CD4-positive, alpha-beta T cell treated with Interleukin-4 for 4 hours (primary cell): Measurements from ENCODE around the gene ABCC4.

Source experiments
- DNase-seq: peaks from one replicate; pipeline ENCODE4 v3.0.0-alpha.2; 2020

The ABCC4 gene

GRCh38 chr13:95258098-95258497 is 43.2 kb downstream of the ABCC4 start:
- DNase-seq: no peak

DNA sequence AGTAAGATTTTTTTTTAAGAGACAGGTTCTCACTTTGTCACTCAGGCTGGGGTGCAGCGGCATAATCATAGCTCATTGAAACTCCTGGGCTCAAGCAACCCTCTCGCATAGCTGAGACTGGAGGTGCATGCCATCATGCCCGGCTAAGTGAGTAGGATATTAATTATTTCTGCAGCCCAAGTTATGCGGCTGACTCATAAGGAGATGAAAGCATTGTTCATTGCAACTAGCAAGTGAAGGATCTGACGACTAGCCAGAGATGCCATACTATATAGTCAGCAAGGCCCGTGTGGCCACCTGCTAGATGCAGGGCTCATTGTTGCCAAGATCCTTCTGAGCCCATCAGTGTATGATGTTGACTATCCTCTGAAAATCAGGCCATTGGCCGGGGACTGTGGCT is 45.2 kb downstream of the ABCC4 start:
- DNase-seq: no peak

DNA sequence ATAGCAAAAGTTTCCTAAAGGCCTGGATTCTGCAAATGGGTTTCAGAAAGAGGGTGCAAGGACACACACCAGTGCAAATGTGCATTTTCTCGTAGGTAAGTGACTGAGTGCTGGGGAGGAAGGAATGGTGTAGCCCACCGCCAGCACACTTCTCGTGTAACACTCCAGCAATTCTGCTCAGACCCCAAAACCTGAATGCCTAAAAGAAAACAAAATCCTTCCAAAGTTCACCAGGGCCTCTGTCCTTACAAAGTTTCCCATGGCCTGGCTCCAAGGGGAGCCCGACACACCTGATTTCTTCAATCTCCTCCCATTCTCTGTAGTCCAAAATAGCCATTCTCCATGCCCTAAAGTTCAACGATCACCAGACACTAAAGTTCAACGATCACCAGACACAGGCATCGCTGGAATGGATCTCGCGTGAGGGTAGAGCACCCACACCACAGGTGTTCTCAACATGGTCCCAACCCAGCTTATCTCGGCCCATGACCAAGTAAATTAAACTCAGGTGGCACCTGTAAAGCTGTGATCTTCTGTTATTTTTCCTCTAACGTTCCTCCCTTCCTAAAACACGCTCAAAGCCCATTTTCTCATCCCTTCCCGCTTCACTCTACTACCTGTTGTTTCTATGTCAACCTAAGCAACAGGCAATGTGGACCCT is 46.0 kb downstream of the ABCC4 start:
- no peak for DNase-seq

DNA sequence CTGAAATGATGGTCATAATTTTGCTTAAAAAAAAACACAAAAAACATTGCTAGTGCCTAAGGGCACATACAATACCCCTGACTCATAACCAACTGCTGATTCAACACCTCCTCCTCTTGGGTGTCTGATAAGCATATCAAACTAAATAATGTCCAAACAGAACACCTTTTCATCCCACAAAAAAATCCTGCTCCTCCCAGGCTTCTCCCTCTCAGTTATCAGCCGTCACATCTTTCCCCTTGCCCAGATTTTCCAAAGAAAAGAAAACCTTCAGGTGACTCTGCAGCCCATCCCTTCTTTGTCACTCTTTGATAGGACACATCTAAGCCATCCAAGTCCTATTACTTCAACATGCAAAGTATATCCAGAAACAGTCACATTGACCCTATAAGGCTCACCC is 46.9 kb downstream of the ABCC4 start:
- DNase-seq: no peak

- DNase-seq: no peak
These were observed 48.2 kb downstream of the ABCC4 start for GRCh38 chr13:95253033-95253432.

DNA sequence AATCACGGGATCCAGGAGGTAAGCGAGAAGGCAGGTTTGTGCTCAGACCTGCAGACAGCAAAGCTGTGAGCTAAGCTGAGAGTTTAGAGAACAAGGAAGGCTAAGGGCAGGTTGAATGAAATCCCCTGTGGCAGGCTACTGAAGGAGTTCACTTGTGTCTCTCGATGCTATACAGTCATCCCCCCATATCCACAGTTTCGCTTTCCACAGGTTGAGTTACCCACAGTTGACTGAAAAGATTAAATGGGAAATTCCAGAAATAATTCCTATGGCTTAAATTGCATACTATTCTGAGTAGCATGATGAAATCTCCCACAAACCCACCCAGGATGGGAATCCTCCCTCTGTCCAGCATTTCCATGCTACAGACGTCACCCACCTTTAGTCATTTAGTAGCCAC is 49.6 kb downstream of the ABCC4 start:
- no peak for DNase-seq

- no peak for DNase-seq
These were observed 50.3 kb downstream of the ABCC4 start for GRCh38 chr13:95250961-95251360.

DNA sequence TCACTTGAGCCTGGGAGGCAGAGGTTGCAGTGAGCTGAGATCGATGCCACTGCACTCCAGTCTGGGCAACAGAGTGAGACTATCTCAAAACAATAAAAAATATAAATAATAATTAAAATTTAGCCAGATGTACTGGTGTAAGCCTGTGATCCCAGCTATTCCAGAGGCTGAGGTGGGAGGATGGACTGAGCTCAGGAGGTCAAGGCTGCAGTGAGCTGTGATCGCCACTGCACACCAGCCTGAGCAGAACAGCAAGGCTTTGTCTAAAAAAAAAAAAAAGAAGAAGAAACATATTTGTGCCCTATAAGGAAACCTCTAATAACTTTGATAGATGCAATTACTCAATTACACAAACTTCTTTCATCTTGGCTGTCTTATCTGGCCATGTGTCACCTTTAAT is 52.3 kb downstream of the ABCC4 start:
- no peak for DNase-seq

DNA sequence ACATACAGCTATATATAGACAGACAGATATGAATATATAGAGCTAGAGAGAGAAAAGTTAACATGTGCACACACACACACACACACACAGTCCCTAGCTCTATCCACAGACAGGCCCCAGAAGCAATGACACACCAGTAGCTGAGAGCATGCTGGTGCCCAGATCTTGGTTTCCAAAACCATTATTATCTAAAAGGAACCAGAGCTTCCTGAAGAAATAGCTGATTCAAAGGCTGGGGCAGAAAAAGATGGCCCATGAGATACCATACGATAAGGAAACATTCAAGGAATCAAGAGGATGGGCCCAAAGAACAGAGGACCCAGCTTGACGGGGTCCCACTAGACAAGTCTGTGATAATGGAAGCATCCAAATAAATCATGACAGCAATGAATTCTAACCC is 53.4 kb downstream of the ABCC4 start:
- DNase-seq: no peak

DNA sequence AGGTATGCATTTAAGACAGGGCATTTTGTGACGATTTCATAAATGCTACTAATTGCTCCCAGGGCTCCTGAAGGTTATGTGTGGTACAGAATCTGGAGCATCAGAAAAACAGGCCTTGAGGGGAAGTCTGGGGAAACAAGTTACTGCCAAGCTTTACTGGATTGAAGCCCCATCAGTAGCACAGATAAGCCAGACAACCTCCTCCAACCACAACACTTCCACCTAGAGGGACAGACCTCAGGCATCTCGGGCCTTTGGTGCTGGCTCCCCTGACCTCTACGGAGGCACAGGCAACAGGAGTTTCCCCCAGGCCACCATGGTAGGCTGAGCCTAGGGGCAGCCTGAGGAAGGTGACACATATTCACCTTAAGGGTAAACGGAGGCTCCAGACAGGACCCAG is 54.1 kb downstream of the ABCC4 start:
- no peak for DNase-seq

DNA sequence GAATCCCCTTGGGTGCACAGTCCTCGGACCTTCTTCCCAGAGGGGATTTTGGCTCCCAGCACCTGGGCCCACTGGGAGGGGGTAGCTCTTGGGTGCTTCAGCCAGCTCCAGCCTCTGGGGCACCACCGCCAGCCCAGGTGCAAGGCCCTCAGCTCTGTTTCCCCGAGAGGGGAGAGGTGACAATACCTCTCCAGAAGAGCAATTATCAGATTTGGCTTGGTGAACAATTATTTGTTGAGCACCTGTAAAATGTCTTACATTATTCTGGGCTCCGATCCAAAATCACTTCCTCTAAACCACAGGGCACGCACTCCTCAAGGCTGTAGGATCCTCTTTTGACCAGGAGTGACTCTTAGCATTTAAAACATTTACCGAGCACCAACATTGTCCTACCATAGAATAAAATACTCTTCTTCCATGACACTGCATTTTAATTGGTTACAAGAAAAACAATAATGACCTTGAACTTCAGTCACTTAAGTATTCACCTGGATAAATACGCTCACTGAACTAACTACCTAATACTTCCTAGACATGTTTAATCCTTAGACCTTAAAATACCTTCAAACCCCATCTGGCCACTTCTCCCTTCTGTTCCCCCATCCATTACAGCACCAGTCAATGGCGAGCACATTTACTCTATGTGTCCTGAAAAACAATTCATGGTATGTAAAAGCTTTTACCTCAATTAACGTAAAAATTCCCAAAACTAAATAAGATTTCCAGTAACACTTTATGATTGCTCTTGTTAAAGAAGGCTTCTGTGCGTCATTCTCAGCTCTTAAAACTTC is 54.8 kb downstream of the ABCC4 start:
- DNase-seq: no peak

- no peak for DNase-seq
These were observed 56.2 kb downstream of the ABCC4 start for GRCh38 chr13:95245071-95245470.

DNA sequence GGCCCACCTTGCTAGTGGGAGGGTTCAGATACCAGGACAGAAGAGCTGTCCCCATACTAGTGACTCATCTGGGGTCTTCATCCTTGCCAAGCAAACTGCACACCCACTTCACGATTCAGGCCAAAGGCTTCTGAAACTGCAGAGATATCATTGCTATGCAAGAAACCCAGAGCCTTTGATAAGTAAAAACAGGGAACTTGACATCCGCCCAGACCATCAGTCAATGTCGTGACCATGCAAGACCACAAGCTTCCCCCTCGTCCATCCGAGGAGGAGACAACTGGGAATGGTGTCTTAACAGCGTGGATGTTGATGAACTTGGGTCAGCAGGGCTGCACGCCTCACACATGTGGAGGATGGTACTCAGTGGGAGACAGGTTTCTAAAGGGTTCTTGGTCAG is 58.0 kb downstream of the ABCC4 start:
- no peak for DNase-seq

- no peak for DNase-seq
These were observed 59.9 kb downstream of the ABCC4 start for GRCh38 chr13:95241321-95241720.

DNA sequence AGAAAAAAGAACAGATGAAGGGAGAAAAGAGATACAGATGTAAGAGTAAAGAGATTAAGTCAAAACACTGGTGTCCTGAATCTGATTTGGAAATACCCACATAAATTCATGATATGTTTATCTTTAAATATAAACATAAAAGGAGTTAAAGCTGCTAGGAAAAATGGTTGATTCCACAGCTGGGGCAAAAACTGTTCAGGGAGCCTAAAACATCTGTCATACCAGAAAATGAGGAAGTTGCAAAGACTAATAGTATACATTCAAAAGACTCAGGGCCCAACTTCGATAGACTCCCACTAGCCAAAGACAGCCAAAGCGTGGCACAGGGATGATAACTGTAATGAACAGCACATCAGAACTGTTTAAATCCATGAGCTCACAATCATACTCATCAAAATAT is 62.0 kb downstream of the ABCC4 start:
- no peak for DNase-seq

- DNase-seq: no peak
These were observed 63.9 kb downstream of the ABCC4 start for GRCh38 chr13:95237310-95237870.

DNA sequence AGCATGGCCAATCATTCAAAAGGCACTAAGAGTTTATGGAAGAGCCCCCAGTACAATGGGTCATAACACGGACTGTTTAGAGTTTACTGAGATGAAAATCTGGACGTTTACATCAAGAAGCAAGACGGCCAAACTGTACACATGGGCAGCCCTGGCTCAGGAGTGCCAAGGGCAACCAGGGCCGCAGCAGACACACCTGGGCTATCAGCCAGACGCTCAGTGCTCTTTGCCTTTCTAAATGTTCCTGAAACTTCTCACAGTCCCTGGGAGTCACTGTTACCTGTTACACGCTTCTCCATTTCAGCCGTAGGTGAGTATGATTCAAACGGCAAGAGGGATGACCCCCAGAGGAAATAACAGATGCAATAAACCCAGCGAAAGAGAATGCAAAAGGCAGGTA is 64.5 kb downstream of the ABCC4 start:
- DNase-seq: no peak

- DNase-seq: no peak
These were observed 65.3 kb downstream of the ABCC4 start for GRCh38 chr13:95235974-95236373.

DNA sequence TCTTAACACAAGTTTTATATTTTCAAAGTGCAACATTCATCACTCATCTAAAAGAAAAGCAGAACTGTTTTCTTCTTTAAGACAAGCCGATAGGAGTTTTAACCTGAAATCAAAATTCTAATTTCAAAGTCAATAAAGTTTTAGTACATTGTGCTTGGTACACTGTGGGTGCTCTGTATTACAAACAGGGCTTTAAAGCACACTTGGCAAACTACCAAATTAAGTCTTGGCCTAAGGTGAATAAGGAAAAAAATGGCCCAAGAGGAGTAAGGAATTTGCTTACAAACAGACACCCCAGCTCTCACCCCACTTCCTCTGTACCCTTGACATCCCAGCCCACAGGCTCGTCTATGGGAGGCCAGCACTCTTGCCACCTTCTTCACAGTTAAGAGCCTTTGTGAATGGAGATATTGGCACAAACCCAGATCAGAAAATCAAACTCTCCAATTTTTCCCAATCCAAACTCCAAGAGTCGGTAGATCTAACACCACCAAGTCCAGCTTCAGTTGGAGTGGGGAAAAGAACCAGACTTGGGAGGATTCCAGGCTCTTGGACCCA is 66.0 kb downstream of the ABCC4 start:
- DNase-seq: no peak

DNA sequence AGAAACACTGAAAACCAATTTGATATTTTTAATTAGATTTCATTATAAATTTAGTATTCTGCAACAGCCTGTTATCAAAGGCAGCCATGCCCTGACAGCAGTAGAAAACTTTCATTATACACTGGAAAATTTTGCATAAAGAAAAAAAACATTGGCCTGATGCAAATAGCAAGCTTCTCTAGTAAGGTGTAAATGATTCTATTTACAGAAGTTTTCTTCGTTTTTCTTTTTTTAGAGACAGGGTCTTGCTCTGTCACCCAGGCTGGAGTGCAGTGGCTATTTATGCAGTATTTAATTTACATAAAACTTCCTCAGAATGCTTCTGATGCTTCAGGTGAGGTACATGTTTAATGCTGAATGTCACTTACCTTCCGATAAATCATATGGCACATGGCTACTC is 67.0 kb downstream of the ABCC4 start:
- DNase-seq: no peak

- no peak for DNase-seq
These were observed 68.1 kb downstream of the ABCC4 start for GRCh38 chr13:95233026-95233635.

- DNase-seq: no peak
These were observed 69.9 kb downstream of the ABCC4 start for GRCh38 chr13:95231393-95231792.

DNA sequence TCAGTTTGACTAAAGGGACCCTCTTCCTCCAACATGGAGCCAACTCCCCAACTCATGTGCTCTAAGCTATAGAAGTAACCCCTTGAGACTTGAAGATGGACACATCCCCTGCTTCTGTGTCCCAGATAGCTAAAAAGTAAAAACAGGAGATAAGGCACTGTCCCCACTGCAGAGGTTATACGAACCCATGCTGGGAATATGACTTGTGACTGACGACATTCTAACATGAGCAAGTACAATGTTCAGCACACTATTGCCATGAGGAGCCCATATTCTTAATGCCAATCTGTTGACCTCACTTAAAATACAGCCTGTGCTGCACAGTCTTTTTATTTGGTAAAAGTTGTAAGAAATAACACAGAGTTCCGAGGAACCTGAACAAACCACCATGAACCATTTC is 71.4 kb downstream of the ABCC4 start:
- DNase-seq: no peak

DNA sequence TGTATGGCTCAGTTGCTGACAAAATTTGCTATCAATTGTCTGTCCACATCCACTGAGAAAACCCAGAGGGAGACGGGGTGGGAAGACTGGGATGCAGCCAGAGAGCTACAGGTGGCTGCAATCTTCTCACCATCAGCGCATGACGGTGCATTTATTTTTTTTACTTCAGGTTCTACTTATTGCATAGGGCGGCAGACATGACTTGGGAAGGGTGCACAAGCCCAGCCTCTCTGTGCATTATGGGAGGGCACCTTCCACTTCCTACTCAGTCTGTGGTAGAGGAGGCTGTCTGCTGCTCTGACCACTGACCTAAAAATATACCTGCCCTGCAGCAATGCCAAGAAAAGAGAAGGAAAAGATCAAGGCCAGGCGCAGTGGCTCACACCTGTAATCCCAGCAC is 73.1 kb downstream of the ABCC4 start:
- DNase-seq: no peak
